HG02970 (cell line): ENCODE measurements around the gene GARNL3.

Experiments
- ATAC-seq: cut with Tn5 transposase; IDR thresholded peaks from one replicate; pipeline ENCODE4 v1.9.1; 2021; ENCODE audit warnings: mild to moderate bottlenecking, moderate library complexity, moderate number of reproducible peaks; ENCODE audit not compliant: unreplicated experiment, low FRiP score

GARNL3 gene

DNA sequence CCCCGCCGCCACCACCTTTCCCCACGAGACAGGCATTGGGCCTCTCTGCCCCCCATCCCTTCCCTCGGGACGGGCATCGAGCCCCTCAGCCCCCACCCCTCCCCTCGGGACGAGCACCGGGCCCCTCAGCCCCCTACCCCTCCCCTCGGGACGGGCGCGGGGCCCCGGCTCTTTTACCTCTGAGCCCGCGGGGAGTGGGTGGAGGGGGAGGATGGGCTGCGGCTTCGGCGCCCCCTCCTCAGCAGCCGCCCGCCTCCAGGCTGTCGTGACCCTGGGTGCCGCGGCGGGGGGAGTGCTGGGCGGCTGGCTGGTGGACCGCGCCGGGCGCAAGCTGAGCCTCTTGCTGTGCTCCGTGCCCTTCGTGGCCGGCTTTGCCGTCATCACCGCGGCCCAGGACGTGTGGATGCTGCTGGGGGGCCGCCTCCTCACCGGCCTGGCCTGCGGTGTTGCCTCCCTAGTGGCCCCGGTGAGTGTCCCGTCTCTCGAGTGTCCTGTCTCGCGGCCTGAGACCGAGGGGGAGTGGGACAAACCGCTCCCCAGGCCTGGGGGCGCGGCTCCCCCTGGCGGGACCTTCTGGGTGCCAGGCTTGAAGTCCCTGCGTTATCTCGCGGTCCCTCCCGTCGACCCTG, 133.2 kb downstream of the GARNL3 start:
- no peak for ATAC-seq

DNA sequence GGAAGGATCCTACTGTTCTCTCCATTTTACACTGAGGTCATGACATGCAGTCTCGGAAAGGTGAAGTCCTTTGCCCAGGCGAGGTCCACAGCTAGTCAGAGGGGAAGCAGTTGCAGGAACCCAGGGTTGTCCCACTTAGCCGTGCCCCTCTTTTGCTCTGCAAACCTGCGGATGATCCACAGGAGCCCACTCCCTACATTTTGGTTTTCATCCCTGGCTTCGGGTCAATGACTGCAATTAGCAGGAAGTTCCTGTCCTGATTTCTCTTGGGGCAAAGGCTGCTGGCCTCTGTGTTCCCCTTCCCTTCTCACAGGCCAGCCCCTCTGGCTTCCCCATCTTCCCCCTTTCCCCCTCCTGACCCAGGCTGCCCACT, 133.7 kb downstream of the GARNL3 start:
- no peak for ATAC-seq

DNA sequence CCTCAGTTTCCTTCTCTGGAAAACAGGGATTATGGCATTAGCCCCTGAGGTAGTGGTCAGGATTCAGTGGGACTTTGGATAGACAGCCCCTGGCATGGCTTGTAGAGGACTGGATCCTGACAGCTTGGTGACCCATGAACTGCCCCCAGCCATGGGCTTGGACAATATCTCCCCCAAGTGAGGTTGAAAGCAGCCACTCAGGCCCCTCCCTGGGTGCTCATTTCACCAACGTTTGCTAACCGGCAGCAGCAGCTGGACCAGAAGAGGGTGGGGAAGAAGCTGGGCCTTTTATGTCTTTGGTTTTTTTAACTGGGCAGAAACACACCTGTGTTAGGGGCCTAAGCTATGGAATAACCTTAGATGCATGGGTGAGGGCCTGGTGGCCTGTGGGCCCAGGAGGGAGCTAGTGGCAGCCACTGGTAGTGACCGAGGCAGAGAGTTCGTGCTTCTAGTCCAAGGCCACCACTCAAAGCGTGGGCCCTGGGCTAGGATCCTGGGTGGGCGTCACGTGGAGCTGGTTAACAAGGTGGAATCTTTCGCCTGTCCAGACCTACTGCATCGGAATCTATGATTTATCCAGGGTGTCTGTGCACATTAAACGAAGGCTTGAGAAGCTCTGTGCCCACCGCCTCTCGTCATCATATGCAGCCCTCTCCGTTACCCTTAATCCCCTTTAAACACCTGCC, 134.3 kb downstream of the GARNL3 start:
- ATAC-seq = no peak

DNA sequence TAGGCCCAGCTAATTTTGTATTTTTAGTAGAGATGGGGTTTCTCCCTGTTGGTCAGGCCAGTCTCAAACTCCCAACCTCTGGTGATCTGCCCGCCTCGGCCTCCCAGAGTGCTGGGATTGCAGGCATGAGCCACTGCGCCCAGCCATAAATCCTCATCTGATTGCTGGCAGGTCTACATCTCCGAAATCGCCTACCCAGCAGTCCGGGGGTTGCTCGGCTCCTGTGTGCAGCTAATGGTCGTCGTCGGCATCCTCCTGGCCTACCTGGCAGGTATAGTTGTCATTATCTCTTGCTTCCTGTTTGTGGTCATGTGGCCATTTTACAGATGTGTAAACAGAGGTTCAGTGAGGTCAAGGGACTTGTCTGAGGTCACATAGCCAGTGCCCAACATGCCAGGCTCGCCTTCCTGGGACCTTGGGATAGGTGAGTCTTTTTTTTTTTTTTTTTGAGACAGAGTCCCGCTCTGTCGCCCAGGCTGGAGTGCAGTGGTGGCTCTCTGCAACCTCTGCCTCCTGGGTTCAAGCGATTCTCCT, 135.2 kb downstream of the GARNL3 start:
- ATAC-seq = no peak

DNA sequence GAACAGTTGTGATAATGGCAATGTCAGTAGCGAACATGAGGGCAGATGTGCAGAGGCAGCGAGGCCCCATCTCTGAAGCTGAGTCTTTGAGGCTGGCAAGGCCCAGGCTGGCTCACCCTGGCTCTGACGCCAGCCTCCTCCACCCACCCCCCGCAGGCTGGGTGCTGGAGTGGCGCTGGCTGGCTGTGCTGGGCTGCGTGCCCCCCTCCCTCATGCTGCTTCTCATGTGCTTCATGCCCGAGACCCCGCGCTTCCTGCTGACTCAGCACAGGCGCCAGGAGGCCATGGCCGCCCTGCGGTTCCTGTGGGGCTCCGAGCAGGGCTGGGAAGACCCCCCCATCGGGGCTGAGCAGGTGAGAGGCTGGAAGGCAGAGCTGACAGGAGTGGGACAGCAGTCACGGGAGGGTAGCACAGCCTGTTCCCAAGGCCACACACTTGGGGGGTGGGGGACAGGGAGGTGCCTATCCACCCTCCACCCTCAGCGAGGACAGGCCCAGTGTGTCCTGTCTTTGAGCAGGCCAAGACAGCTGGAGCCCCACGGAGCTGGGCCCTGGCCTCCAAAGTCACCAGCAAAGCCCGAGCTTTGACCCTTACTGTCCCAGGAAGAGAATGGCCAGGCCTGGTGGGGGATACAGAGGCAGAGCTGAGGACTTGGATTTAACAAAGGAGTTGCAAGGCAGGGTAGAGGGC, 138.0 kb downstream of the GARNL3 start:
- no peak for ATAC-seq

DNA sequence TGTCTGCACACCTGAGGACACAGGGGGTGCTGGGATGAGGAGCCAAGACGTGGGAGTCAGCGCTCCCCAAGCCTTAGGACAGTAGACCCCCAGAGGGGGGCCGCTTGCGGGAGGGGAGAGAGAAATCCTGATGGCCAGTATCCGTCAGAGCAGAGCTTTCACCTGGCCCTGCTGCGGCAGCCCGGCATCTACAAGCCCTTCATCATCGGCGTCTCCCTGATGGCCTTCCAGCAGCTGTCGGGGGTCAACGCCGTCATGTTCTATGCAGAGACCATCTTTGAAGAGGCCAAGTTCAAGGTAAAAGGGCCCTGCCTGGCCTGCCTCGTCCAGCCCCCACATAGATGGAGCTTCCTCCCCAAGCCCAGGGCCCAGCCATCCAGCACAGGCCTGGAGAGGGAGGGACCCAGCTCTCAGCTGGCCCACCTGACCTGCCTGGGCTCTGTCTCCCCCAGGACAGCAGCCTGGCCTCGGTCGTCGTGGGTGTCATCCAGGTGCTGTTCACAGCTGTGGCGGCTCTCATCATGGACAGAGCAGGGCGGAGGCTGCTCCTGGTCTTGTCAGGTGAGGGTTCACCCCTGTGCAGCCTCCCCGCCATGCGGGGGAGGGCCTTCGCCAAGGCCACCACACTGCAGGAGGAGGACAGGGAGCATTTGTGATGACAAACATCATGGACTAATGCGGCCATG, 139.1 kb downstream of the GARNL3 start:
- ATAC-seq = no peak

DNA sequence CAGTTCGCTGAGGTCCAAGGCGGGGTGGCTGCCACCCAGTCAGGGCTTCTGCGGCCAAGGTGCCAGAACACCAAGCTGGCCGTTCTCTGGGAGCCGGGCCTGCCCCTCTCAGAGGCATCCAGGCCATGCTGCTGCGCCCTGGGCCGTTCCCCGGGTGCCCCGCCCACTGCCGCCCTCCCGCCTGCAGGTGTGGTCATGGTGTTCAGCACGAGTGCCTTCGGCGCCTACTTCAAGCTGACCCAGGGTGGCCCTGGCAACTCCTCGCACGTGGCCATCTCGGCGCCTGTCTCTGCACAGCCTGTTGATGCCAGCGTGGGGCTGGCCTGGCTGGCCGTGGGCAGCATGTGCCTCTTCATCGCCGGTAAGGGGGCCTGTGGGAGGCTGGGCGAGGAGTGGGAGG, 140.1 kb downstream of the GARNL3 start:
- no peak for ATAC-seq

DNA sequence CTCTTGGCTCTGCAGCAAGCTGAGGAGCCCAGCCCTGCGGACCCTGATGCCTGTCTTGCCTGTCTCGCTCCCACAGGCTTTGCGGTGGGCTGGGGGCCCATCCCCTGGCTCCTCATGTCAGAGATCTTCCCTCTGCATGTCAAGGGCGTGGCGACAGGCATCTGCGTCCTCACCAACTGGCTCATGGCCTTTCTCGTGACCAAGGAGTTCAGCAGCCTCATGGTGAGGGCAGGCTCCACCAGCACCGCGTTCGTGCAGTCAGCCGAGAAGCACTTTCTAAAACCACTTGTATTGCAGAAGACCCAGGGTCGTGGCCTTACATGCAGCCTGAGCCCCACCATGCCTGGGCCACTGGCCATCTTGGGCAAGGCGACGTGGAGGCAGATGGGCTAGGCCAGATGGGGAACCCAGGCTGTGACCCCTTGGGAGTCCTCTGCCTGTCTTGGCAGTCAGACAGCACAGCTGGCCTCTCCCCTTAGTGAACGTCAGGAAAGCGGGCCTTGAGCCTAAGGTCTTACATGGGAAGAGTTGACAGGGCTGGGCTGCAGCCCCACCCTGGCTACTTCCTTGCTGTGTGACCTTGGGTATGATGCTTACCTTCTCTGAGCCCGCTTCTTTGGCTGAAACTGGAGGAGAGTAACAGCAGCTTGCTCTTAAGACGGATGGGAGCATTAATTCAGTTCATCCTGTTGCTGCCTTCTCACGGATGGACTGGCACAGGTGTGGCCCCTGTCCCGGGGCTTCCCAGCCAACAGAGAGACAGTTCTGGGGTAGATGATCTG, 141.0 kb downstream of the GARNL3 start:
- ATAC-seq = no peak

DNA sequence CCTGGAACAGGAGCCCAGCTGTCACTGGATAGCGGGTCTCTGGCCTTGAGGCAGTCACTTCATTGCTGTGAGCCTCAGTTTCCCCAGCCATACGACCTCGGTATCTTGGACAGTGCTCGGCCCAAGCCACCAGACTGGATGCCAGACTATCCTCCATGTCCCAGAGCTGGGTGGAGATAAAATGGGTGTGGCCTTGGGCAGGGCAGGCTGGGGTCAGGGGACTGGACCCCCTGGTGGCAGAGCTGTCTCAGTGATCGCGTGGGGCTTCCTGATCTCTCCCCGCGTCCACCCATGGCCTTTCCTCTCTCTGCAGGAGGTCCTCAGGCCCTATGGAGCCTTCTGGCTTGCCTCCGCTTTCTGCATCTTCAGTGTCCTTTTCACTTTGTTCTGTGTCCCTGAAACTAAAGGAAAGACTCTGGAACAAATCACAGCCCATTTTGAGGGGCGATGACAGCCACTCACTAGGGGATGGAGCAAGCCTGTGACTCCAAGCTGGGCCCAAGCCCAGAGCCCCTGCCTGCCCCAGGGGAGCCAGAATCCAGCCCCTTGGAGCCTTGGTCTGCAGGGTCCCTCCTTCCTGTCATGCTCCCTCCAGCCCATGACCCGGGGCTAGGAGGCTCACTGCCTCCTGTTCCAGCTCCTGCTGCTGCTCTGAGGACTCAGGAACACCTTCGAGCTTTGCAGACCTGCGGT, 142.4 kb downstream of the GARNL3 start:
- ATAC-seq = no peak

DNA sequence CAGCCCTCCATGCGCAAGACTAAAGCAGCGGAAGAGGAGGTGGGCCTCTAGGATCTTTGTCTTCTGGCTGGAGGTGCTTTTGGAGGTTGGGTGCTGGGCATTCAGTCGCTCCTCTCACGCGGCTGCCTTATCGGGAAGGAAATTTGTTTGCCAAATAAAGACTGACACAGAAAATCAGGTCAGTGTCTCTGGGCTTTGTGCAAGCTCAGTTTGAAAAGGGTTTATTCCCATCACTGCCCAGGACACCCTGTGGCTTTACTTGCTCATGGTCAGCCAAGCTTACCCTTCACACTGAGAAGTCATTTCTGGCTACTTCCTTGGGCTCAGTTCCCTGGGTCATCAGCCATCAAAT, 142.9 kb downstream of the GARNL3 start:
- no peak for ATAC-seq

DNA sequence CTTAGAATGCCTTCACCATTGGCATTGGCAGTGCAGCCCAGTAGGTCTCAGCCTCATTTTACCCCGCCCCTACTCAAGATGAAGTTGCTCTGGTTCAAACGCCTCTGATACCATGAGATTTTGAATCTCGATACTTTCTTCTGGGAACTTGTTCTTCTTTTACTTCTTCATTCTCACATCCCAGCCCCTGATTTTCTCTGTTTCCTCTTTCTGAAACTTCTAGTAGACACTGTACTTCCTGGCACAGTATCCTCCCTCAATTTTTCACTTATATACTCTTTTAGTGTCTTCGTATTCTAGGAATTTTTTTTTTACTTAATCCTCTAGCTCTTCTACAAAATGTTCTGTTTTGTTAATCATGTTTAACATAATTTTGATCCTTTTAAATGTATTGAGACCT, 146.5 kb downstream of the GARNL3 start:
- no peak for ATAC-seq

DNA sequence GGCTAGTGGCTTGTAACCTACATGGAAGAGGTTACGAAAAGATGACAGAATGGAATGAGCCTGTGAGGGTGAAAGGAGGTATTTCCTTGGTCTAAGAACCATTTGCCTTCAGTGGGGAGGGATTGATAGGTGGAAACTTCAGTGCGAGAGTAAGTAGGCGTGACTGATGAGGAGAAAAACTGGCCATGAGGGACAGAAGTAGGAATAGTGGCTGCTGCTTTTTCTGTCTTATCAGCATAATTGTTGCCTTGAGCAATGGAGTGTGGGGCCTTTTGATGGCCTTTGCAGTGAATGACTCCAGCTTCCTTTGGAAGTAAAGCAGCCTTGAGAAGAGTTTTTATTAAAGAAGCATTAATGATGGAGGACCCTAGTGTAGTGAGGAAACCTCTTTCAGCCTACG, 150.6 kb downstream of the GARNL3 start:
- ATAC-seq = no peak

DNA sequence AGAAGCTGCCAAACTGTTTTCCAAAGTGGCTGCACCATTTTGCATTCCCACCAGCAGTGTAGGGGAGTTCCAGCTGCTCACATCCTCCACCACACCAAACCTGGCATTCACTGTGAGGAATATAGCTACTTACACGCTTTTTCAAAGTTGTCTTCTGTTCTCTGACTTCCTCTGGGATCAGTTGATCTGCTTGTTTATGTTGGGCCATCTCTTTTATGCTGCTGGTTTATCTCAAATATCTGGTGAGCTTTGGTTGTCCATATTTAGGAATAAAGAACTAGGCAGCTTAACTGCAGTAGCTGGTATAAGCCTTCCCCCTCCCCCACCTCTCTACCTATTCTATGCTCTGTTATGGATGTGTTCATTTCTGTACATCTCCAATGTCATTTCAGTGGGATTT, 151.1 kb downstream of the GARNL3 start:
- ATAC-seq = no peak

DNA sequence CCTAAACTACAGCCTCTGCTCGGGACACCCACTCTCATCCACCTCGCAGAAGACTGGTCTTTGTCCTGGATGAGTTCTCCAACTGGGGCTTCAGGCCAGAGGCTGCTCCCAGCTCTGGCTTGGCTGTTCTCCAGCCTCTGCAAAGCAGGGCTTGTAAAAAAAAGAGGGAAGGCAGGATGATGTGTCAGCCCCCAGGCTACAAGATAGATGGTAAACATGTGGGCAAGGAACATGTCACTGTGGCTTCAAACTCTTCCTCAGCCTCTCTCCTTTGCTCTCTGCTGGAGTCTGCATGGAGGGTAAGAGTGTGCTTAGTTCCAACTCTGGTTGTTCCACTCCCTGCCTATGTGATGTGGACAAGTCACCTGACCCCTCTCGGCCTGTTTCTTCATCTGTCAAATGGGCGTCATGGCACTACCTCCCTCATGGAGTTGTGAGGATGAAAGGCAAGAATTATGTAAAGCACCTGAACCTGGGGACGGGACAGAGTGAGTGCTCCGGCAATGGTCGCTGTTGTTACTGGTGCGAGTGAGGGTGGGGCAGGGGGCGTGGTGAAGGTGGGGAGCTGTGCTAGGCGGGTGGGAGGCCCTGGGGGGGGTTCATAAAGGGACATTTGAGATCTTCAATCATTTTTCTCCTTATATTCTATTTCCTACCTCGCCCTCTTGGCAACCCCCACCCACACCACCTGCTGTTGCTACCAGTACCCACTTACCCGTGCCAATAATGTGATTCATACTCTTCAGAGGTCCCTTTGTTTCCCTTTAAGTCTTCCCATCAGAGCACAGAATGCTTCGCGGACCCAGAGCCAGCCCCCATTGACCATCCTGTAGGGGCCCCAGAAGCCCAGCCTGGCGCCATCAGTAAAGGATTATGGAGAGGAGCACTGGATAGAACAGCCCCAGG, 152.8 kb downstream of the GARNL3 start:
- no peak for ATAC-seq

DNA sequence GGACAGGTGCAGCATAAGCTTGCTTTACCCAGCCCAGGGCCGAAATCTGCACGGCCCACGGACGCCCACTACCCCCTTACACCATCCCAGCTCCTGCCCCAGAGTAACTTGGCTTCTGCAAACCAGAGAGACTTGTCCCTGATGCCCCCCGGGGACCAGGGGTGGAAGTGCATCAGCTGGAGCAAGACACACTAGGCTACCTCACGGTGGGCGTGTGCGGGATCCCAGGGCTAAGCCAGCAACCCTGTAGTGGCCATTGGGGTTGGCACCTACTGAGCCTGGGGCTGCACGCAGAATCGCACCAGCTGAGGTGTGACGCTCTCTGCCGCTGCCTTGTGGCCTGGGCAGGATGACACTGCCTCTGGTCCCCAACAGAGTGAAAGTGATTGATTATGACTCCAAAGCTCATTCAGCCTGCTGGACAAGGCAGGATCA, 153.5 kb downstream of the GARNL3 start:
- ATAC-seq = no peak

DNA sequence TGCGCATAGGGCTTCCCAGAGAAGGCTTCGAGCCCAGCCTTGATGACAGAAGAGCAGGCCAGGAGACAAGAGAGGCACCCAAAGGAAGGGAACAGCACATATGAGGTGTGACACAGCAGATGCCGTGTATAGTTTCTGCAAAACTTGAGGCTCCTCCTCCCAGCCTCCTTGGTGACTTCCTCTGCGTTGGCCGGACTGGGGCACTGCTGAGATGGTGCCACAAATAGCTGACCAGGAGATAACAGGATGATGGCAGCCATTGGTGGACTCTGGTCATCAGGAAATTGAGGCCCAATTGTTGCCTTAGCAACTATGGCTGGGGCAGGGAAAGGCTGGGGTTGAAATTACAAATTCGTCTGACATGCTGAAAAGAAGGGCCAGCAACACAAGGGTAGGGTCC, 154.8 kb downstream of the GARNL3 start:
- ATAC-seq = no peak

DNA sequence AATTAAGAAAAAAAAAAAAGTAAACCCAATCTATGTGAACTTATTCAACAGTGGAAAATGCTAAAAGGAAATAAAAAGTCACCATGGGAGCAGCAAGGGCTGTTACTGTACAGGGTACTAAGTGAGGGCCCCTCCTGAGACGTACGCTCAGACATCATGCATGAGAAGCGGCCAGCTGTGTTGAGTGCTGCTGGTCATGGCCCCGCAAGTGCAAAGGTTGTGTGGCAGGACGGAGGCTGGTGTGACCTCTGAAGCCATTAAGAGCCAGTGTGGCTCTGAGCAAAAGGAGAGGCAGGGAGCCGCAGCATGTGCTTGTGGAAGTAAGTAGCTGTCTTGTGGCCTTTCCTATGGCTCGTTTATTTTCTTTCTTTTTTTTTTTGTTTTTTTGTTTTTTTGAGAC, 156.5 kb downstream of the GARNL3 start:
- ATAC-seq = no peak

DNA sequence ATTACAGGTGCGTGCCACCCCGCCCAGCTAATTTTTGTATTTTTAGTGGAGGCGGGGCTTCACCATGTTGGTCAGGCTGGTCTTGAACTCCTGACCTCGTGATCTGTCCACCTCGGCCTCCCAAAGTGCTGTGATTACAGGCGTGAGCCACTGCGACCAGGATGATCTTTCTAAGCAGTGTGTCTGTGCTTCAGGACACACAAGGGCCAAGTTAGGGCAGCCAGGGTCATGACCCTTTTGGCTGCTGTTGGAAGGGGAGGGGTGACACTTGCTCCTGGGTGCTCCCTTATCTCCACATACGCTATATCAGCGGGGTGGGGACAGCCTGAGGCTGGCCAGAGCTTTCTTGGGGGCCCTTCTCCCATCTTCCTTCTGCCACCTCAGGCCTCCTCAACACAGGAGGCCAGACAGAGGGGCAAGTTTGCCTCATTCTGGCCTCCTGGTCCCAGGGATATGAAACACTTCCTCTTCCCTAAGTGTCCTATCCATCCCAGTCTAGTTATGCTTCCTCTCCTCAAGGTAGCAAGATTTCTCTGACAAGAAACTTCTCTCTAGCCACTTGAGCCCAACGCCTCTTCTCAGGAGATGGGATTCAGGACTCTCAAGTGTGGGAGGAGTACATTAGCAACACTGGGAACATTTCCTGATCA, 157.7 kb downstream of the GARNL3 start:
- ATAC-seq = no peak
